H9 (cell line): ENCODE data around the gene CDC27. TPM values are rescaled to one million over a fixed set of nuclear protein-coding genes. Genes with fewer than 3 reads are reported as not detected.

Experiments used
- DNase-seq: peaks from one replicate; pipeline ENCODE4 v3.0.0-alpha.2; 2017
- H2AFZ ChIP-seq: one replicate; pipeline ENCODE4 v1.6.1; 2013; ENCODE audit warnings: mild to moderate bottlenecking, low read length, control low read depth, moderate library complexity
- H2AK5ac ChIP-seq: 2 replicates; pipeline ENCODE4 v1.6.1; 2013; ENCODE audit warnings: low read length, control low read depth, mixed read lengths; ENCODE audit not compliant: insufficient read length
- H2BK120ac ChIP-seq: one replicate; pipeline ENCODE4 v1.6.1; 2013; ENCODE audit warnings: low read depth, mild to moderate bottlenecking, low read length, control low read depth, inconsistent platforms; ENCODE audit not compliant: poor library complexity, severe bottlenecking
- H2BK12ac ChIP-seq: 2 replicates; pipeline ENCODE4 v1.6.1; 2013; ENCODE audit warnings: low read length, control low read depth, mixed read lengths, low read depth; ENCODE audit not compliant: insufficient read length
- H2BK15ac ChIP-seq: 2 replicates; pipeline ENCODE4 v1.6.1; 2013; ENCODE audit warnings: low read depth, low read length, control low read depth
- H2BK20ac ChIP-seq: one replicate; pipeline ENCODE4 v1.6.1; 2013; ENCODE audit warnings: low read depth, mild to moderate bottlenecking, low read length, control low read depth, inconsistent platforms; ENCODE audit not compliant: poor library complexity, severe bottlenecking
- H2BK5ac ChIP-seq: 2 replicates; pipeline ENCODE4 v1.6.1; 2013; ENCODE audit warnings: low read length, control low read depth, mixed read lengths; ENCODE audit not compliant: insufficient read length
- H3K14ac ChIP-seq: 2 replicates; pipeline ENCODE4 v1.6.1; 2013; ENCODE audit warnings: low read length, control low read depth; ENCODE audit not compliant: insufficient read depth
- H3K18ac ChIP-seq: 2 replicates; pipeline ENCODE4 v1.6.1; 2013; ENCODE audit warnings: low read depth, mild to moderate bottlenecking, mixed read lengths, low read length, control low read depth; ENCODE audit not compliant: insufficient read length
- H3K23ac ChIP-seq: 2 replicates; pipeline ENCODE4 v1.6.1; 2013; ENCODE audit warnings: low read length, control low read depth, mixed read lengths, low read depth; ENCODE audit not compliant: insufficient read length
- H3K23me2 ChIP-seq: 2 replicates; pipeline ENCODE4 v1.6.1; 2013; ENCODE audit warnings: low read depth, mild to moderate bottlenecking, mixed read lengths, low read length, control low read depth; ENCODE audit not compliant: insufficient read length, poor library complexity, severe bottlenecking
- H3K27ac ChIP-seq: 2 replicates; pipeline ENCODE4 v1.5.1; 2013; ENCODE audit warnings: low read length, control low read depth, mixed read lengths, low read depth; ENCODE audit not compliant: insufficient read length
- H3K27me3 ChIP-seq: 2 replicates; pipeline ENCODE4 v1.6.1; 2013; ENCODE audit warnings: low read length, control low read depth, inconsistent platforms; ENCODE audit not compliant: insufficient read depth
- H3K4ac ChIP-seq: 2 replicates; pipeline ENCODE4 v1.6.1; 2013; ENCODE audit warnings: low read depth, mild to moderate bottlenecking, control low read depth, inconsistent platforms, low read length, moderate library complexity
- H3K4me1 ChIP-seq: 2 replicates; pipeline ENCODE4 v1.6.1; 2013; ENCODE audit warnings: low read length, control low read depth, inconsistent platforms; ENCODE audit not compliant: insufficient read depth
- H3K4me2 ChIP-seq: 2 replicates; pipeline ENCODE4 v1.6.1; 2013; ENCODE audit warnings: low read length, control low read depth, mixed read lengths; ENCODE audit not compliant: insufficient read length, insufficient read depth
- H3K56ac ChIP-seq: 2 replicates; pipeline ENCODE4 v1.6.1; 2013; ENCODE audit warnings: low read depth, mild to moderate bottlenecking, mixed read lengths, low read length, control low read depth; ENCODE audit not compliant: insufficient read length
- H3K79me1 ChIP-seq: 2 replicates; pipeline ENCODE4 v1.6.1; 2013; ENCODE audit warnings: low read depth, mild to moderate bottlenecking, moderate library complexity, low read length, control low read depth, inconsistent platforms; ENCODE audit not compliant: insufficient read depth, poor library complexity, severe bottlenecking
- H3K79me2 ChIP-seq: 2 replicates; pipeline ENCODE4 v1.6.1; 2013; ENCODE audit warnings: low read length, control low read depth, inconsistent platforms; ENCODE audit not compliant: insufficient read depth
- H3K9ac ChIP-seq: 2 replicates; pipeline ENCODE4 v1.6.1; 2013; ENCODE audit warnings: low read length, control low read depth, mixed read lengths; ENCODE audit not compliant: insufficient read length; ENCODE audit errors: extremely low read depth
- H3K9me3 ChIP-seq: one replicate; pipeline ENCODE4 v1.6.1; 2013; ENCODE audit warnings: low read depth, low read length, inconsistent platforms; ENCODE audit not compliant: control insufficient read depth
- H3T11ph ChIP-seq: one replicate; pipeline ENCODE4 v1.6.1; 2013; ENCODE audit warnings: mild to moderate bottlenecking, low read length, control low read depth, inconsistent platforms
- H4K20me1 ChIP-seq: one replicate; pipeline ENCODE4 v1.6.1; 2013; ENCODE audit not compliant: control insufficient read depth, insufficient read length, insufficient read depth
- H4K5ac ChIP-seq: 2 replicates; pipeline ENCODE4 v1.6.1; 2013; ENCODE audit warnings: low read depth, mild to moderate bottlenecking, mixed read lengths, low read length, control low read depth; ENCODE audit not compliant: insufficient read length
- H4K8ac ChIP-seq: replicated peaks from 2 replicates; pipeline ENCODE4 v1.6.1; 2013; ENCODE audit warnings: low read length, control low read depth, mixed read lengths, low read depth; ENCODE audit not compliant: insufficient read length
- H4K91ac ChIP-seq: 2 replicates; pipeline ENCODE4 v1.6.1; 2013; ENCODE audit warnings: low read depth, mild to moderate bottlenecking, moderate library complexity, mixed read lengths, low read length, control low read depth; ENCODE audit not compliant: insufficient read length
- H3K27ac Mint-ChIP-seq, 3 experiments: 2 replicates in 2 of 3; 3 replicates in 1 of 3; pipeline ENCODE4 v1.8.0; 2020 to 2021; ENCODE audit warnings: mixed read lengths in 3 of 3, mild to moderate bottlenecking in 1 of 3, moderate library complexity in 1 of 3
- H3K27me3 Mint-ChIP-seq: 2 replicates; pipeline ENCODE4 v1.8.0; 2021; ENCODE audit warnings: low read depth, mild to moderate bottlenecking, moderate library complexity, mixed read lengths
- H3K36me3 Mint-ChIP-seq, 3 experiments: 2 replicates in 2 of 3; 3 replicates in 1 of 3; pipeline ENCODE4 v1.8.0; 2020 to 2021; ENCODE audit warnings: low read depth in 3 of 3, mixed read lengths in 3 of 3; ENCODE audit not compliant: insufficient read depth in 1 of 3
- H3K4me1 Mint-ChIP-seq, 2 experiments: 2 replicates each; pipeline ENCODE4 v1.8.0; 2020; ENCODE audit warnings: mixed read lengths in 2 of 2
- H3K4me3 Mint-ChIP-seq, 2 experiments: 2 replicates in 1 of 2; 3 replicates in 1 of 2; pipeline ENCODE4 v1.8.0; 2020 to 2021; ENCODE audit warnings: mild to moderate bottlenecking in 2 of 2, mixed read lengths in 2 of 2, moderate library complexity in 1 of 2
- H3K9me3 Mint-ChIP-seq, 2 experiments: 2 replicates in 1 of 2; 3 replicates in 1 of 2; pipeline ENCODE4 v1.8.0; 2020; ENCODE audit warnings: mild to moderate bottlenecking in 2 of 2, mixed read lengths in 2 of 2, moderate library complexity in 1 of 2
- WGBS: extraction: QIAGEN DNeasy Blood & Tissue Kit; methylation state at CpG from one replicate; pipeline ENCODE4 v1.1.7; 2013; ENCODE audit warnings: missing lambda C conversion rate, low lambda C conversion rate, mixed read lengths; ENCODE audit not compliant: insufficient read length; ENCODE audit errors: extremely low coverage; 5-methylcytosine and 5-hydroxymethylcytosine counted together
- total RNA-seq: library from RNA; stranded (reverse); gene quantifications from 2 replicates; pipeline ENCODE4 v1.2.1, GENCODE V29; 2021
- TF ChIP-seq, protein P1 (sequence below): fragments of 200-600 bp; sonication (generic); conservative IDR thresholded peaks from 3 replicates; pipeline ENCODE4 v1.8.0; 2021; ENCODE audit warnings: antibody characterized with exemption, mild to moderate bottlenecking

The CDC27 gene
- total RNA-seq, 1 experiment from 2014 or later = 82.5 TPM

DNA sequence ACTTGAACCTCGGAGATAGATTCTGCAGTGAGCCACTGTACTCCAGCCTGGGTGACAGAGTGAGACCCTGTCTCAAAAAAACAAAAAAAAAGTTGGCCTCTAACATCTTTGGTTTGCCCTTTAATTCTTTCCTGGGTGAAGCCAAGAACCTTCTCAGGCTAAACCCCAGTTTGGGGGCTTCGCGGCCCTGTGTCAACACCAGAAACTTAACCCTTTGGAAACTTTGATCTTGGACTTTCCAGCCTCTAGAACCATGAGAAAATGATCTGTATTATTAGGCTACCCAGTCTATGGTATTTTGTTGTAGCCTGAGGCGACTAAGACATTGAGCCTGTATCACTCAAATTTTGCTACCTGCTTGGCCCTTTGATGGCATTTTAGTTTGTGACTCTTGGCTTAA lies 86.2 kb downstream of the CDC27 start:
- H3K27me3 ChIP-seq = no peaks in the 10 kb centered on the region
- H3K14ac ChIP-seq = no peak overlapping the region
- no peak overlapping the region for H3K23ac ChIP-seq
- no peak overlapping the region for H2AK5ac ChIP-seq
- H3K79me2 ChIP-seq = no peaks in the 10 kb centered on the region; the same call in 1 of the 2 replicates
- no peak overlapping the region for H2BK20ac ChIP-seq
- no peaks in the 10 kb centered on the region; the same call in 1 of the 2 replicates for H3K4me1 ChIP-seq
- peaks cover 3% of the 10 kb centered on the region; the same call in 1 of the 2 replicates for H3K27me3 Mint-ChIP-seq
- H4K5ac ChIP-seq = no peak overlapping the region
- no peak overlapping the region for H3K18ac ChIP-seq
- H4K91ac ChIP-seq = no peak overlapping the region
- no peak overlapping the region for H3K56ac ChIP-seq
- H3K23me2 ChIP-seq = no peaks in the 10 kb centered on the region
- H3K4me1 Mint-ChIP-seq = peaks cover 3 to 10% of the 10 kb centered on the region in 2 experiments
- TF ChIP-seq, protein P1, sequence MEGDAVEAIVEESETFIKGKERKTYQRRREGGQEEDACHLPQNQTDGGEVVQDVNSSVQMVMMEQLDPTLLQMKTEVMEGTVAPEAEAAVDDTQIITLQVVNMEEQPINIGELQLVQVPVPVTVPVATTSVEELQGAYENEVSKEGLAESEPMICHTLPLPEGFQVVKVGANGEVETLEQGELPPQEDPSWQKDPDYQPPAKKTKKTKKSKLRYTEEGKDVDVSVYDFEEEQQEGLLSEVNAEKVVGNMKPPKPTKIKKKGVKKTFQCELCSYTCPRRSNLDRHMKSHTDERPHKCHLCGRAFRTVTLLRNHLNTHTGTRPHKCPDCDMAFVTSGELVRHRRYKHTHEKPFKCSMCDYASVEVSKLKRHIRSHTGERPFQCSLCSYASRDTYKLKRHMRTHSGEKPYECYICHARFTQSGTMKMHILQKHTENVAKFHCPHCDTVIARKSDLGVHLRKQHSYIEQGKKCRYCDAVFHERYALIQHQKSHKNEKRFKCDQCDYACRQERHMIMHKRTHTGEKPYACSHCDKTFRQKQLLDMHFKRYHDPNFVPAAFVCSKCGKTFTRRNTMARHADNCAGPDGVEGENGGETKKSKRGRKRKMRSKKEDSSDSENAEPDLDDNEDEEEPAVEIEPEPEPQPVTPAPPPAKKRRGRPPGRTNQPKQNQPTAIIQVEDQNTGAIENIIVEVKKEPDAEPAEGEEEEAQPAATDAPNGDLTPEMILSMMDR = no peak
- no peak overlapping the region for H3K4me2 ChIP-seq
- H3K27ac Mint-ChIP-seq = no peak overlapping the region
- no peak overlapping the region for H2AFZ ChIP-seq
- H3K4me3 Mint-ChIP-seq = no peak overlapping the region
- H2BK120ac ChIP-seq = no peak overlapping the region
- H3K9ac ChIP-seq = no peak overlapping the region
- WGBS = no CpG with 5 or more reads among the region's 4 CpGs
- peaks cover 0 to 5% of the 10 kb centered on the region in 2 experiments; a peak in 3 of 5 replicates for H3K9me3 Mint-ChIP-seq
- no peak overlapping the region for H2BK15ac ChIP-seq
- no peak overlapping the region for H4K8ac ChIP-seq
- no peak overlapping the region for H3T11ph ChIP-seq
- no peak overlapping the region for H2BK12ac ChIP-seq
- no peak overlapping the region for H3K4ac ChIP-seq
- H3K79me1 ChIP-seq = no peaks in the 10 kb centered on the region
- no peaks in the 10 kb centered on the region for H4K20me1 ChIP-seq
- no peaks in the 10 kb centered on the region for H3K9me3 ChIP-seq
- DNase-seq = no peak
- peaks cover 0 to 2% (median 0%) of the 10 kb centered on the region in 3 experiments; a peak in 3 of 7 replicates for H3K36me3 Mint-ChIP-seq
- H3K27ac ChIP-seq = no peak overlapping the region
- H2BK5ac ChIP-seq = no peak overlapping the region
